LNCAP (cell line): Measurements from ENCODE around the gene CCDC14.
"Not testable (repeated sequence)": the region's sequence is repeated elsewhere in the genome, so short reads cannot be mapped to it uniquely, and the experiment has no call there.

ENCODE experiments used
- CTCF ChIP-seq: fragments of 450-650 bp; IDR thresholded peaks from 2 replicates; pipeline ENCODE4 v1.5.1; 2017; ENCODE audit warnings: mild to moderate bottlenecking

Gene CCDC14, protein sequence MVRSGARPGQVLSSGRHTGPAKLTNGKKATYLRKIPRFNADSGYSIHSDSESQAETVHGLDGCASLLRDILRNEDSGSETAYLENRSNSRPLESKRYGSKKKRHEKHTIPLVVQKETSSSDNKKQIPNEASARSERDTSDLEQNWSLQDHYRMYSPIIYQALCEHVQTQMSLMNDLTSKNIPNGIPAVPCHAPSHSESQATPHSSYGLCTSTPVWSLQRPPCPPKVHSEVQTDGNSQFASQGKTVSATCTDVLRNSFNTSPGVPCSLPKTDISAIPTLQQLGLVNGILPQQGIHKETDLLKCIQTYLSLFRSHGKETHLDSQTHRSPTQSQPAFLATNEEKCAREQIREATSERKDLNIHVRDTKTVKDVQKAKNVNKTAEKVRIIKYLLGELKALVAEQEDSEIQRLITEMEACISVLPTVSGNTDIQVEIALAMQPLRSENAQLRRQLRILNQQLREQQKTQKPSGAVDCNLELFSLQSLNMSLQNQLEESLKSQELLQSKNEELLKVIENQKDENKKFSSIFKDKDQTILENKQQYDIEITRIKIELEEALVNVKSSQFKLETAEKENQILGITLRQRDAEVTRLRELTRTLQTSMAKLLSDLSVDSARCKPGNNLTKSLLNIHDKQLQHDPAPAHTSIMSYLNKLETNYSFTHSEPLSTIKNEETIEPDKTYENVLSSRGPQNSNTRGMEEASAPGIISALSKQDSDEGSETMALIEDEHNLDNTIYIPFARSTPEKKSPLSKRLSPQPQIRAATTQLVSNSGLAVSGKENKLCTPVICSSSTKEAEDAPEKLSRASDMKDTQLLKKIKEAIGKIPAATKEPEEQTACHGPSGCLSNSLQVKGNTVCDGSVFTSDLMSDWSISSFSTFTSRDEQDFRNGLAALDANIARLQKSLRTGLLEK

GRCh38 chr3:123960781-123961507, at the start of gene CCDC14:
TSS of gene CCDC14 (minus strand) at chr3:123961229. CDS start at chr3:123961173, 56 bp downstream.
- no peak for TF ChIP-seq CTCF

DNA sequence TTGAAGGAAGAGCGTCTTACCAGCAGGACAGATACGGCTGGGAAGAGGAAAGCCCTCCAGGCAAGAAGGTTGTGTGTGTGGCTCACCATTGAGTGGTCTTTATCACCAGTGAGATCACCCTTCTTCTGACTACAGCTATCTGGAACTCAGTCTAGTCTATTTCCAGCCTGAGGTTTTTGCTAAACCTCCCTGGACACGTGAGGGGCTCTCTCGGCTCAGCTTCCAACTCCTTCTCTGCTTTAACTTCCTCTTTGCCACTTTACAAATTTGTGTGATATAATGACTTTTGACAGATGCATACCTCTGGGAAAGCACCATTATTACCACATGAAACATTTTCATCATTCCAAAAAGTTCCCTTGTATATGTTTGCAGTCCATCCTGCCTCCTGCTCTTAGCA, 46.2 kb upstream of the CCDC14 start:
- no peak for TF ChIP-seq CTCF

DNA sequence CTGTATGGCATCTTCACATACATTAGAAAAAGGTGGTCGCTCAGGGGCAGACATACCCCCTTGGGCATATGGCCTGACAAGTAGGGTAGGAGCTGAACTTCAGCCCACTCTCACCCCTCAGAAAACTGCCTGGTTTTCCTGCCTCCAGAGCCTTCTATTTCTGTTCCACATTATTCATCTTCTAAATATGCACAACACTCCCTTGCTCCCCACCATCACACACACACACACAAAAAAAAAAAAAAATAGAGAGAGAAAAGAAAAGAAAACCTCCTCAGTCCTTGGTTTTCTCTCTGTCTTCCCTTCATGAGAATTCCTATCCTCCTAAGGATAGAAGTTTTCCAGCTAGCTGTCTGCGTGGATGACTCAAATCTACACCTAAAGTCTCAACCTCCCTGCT, 36.5 kb upstream of the CCDC14 start:
- TF ChIP-seq CTCF, result no peak

- no peak for TF ChIP-seq CTCF
These were observed 32.8 kb upstream of the CCDC14 start for GRCh38 chr3:123993818-123994217.

- TF ChIP-seq CTCF, result not testable (repeated sequence)
These were observed 30.9 kb upstream of the CCDC14 start, which contains the start of gene ROPN1 for GRCh38 chr3:123991730-123992588. TSS of gene ROPN1 (minus strand) at chr3:123992124. CDS start at chr3:123980481, 11,643 bp downstream.

- no peak for TF ChIP-seq CTCF
These were observed 25.4 kb upstream of the CCDC14 start for GRCh38 chr3:123986427-123986826.
